NCI-H1694 treated with DMSO at 0.1 percent for 48 hours (cell line): Measurements from ENCODE around the gene VWC2L.
A peak's percentile ranks its signal among the peaks of the same experiment; 100 is the strongest.

Source experiments
- DNase-seq: peaks from one replicate; lab custom pipeline; 2025; lab: John Stamatoyannopoulos, UW

VWC2L gene

DNA sequence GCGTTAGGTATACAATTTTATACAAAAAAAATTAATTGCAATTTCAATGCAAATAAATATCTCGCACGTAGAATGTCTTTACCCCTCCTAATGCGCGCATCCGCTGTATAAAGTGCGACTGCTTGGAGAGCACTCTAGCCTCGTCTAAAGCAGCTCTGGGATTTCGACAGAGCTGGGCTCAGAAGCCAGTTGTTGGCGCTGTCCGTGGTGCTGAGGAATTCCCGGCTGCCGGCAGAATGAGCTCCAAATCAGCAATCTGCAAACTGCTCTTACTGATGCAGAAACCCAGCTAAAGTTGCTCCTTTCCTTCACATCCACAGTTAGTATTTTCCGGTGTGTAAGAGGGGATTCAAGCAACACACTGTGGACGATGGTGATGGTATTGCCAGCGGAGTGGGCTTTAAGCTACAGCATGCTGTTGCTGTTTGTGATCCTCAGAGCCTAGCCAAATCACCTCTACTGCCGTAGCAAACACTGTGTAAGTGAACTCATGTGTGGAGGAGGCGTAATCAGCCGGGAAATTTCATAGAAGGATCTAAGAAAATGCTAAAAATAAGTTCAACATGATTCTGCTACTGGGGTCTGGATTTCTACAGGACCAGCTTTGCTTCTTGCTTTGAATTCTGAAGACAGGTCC is at the start of gene VWC2L:
VWC2L (plus strand) TSS at position 137 of the 637 bp plus-strand sequence. CDS start 3,140 bp downstream, outside the sequence.
- DNase-seq, result peak; percentile 79

DNA sequence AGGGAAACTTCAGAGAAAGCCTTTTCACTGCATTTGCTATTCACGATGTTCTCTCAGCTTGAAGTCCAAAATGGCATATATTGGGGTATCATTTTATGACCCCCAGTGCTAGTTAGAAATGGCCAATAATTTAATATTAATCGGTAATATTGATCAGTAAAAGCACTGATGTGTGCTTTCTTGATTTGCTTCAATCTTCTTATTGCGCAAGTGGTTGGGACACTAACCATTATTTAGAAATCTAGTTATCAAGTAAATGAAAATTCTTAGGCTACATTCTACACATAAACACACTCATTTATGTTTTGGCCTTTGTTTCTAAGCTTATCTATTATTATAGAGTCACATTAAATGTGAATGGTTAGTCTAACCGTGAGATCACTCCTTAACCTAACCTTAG is 49.7 kb upstream of the VWC2L start:
- DNase-seq, result no peak

DNA sequence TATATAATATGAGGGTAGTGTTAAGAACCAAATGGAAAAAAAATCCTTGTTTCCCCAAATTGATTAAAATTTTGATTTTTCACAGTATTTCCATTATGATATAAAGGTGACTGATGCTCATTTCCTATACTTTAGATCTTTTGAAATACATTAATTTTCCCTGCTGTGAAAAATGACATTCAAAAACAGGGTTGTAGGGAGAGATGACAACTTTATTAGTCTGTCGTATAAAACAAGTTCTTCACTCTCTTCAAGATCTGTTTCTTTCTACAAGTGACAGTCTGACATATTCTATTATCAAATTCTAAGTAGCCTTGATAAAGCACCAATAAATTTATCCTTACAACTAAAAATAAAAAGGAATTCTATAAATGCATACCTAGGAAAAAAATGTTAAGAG is 45.3 kb upstream of the VWC2L start:
- DNase-seq, result no peak

DNA sequence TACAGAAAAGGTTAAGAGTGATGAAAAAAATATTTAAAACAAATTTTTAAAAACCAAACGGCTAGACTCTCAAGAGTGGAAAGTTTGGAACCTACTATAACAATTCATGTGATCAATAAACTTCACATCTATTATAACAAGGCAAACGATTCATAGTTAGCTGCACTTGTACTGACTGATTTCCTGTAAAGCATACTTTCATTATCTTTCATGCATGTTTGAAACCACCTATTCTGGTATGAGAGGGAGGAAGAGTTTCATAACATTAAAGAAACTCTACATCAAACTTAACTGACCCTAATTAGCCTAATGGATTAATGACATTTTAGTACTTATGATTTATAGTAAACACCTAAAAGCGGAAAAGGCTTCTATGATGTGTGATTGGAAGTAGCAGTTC is 43.7 kb upstream of the VWC2L start:
- no peak for DNase-seq

DNA sequence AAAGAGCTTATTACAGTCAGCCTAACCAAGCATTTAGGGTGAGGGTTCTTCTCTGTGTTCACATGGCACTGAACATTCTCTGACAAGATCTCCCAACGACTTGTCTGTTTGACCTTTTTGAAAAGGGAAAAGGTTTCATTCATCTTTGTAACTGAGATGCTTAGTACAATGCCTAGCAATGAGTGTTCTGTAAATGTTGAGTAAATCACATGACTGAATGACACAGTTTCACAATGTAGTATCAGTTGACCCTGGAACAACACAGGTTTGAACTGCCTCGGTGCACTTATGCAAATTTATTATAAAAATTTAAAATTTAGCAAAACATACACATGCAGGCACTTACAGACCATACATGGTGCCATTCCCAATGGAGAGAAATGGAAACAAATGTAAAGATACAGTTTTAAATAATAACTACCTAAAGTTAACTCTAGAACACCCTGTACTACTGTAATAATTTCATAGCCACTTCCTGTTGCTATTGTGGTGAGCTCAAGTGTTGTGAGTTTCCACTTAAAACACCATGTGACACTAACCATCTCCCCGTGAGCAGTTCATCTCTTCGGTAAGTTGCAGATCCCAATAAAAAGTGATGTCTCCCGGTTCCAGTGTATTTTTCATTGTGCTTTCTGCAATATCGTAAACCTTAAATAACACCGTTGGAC is 34.1 kb upstream of the VWC2L start:
- DNase-seq, result no peak

DNA sequence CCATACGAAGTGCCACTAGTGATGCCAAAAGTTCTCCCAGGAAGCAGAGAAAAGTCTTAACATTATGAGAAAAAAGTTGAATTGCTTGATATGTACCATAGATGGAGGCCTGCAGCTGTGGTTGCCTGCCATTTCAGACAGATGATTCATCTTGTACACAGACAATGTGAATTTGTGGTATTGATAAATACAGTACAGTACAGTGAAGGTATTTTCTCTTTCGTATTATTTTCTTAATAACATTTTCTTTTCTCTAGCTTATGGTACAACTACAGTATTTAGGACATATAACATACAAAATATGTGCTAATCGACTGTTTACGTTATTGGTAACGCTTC is 33.6 kb upstream of the VWC2L start:
- no peak for DNase-seq

DNA sequence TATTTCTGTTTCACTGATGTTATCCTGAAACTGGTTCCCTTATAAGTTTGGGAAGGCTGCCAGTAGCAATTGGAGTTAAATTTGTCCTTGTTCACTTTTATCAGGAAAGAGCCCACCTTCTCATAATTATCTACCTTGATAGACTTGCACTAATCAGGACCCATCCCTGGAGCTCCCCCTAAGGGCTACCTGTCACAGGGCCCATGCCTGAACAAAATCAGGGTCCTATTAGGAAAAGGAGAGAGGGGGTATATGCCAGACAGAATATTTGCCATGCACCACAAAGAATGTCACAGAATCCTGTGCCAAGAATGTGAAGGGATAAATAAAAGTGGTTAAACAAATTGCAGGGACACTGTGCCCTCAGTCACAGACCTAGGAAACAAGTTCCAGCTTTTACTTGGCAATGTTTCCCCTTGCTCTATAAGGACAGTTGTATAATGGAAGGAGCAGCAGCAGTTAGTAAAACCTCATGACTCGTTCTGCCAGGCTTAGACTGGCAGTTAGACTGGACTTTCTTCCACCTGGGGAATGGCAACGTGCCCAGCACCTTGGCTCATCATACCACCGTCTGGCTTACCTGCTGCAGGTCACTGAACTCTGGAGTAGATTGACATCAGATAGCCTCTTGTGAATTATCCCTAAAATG is 32.3 kb upstream of the VWC2L start:
- no peak for DNase-seq

DNA sequence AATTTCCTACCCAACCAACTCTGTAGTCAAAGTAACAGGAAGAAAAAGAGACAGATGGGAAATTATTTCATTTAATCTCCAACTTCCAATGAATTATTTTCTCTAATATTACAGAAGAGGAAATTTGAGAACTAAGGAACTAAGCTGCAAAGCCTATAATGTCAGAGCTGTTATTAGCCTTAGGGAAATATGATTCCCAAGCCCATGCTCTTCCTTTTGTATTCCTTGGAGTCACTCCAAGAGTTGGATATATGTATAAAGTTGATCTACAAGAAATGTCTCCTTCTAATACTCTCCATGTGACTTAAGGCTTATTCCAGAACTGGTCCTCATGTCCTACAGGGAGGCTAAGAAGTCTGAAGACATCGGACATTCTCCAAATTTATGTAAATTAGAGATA is 31.6 kb upstream of the VWC2L start:
- DNase-seq, result no peak

DNA sequence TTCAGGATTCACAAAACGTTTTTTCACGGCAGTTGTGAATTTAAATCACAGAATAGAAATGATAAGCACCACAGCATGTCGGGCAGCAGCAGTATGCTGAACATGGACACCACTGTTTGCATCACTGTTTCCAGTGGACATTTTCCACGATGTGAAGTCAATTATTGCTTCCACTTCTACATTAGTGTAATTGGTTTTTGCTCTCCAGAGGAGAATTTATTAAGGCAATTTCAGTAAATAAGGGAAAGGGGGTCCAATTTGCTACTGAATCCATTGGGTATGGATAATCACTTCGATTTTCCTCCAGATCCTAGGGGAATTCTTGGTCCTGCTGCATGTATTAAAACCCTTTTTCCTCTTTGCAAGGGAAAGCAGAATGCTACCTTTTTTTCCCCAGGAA is 30.2 kb upstream of the VWC2L start:
- no peak for DNase-seq

DNA sequence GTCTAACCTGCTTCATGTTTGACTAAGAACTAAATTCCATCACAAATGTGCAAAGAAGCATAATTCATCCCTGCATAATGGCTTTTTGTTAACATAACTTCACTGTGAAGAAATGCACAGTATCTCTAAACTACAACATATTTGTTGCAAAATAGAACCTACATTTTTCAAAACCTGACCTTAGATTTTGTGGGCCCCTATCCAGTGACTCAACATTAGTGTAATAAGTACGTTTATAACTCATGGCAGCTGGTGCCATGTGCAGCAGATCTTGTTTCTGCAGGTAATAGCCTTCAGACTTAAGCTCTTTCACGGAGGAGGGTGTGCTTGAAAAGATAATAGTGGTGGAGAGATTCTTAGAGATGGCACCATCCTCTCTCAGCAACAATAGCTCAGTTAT is 28.6 kb upstream of the VWC2L start:
- DNase-seq, result no peak

DNA sequence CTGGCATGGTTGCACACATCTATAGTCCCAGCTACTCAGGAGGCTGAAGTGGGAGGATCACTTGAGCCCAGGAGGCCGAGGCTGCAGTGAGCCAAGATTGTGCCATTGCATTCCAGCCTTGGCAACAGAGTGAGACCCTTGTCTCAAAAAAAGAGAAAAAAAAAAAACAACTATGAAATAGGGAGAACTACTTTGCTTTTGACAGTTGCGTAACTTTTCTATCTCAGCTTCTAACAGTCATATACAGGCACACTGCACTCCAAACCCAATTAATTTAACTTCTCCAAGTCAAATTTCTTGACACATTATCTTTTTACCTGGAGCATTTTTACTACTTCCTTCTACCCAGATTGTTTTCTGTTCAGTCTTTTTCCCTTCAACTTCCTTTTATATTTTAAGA is 24.1 kb upstream of the VWC2L start:
- DNase-seq, result no peak

DNA sequence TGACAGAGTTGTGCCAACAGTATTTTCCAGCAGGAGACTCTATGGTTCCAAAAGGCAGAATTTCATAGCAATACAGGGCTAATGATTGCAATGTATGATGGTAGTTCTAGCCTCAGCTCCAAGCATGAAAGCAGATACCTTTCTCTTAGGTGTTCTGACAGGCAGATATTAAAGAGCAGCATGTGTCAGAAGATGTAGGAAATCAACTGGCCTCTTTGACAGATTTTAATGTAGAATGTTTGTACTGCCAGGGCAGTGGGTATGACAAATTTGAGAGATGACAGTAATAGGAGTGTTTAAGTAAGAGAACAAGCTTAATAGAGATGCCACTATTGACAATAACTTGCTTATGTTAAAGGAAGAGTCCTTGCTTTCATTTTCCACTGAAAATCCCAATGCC is 21.5 kb upstream of the VWC2L start:
- no peak for DNase-seq

DNA sequence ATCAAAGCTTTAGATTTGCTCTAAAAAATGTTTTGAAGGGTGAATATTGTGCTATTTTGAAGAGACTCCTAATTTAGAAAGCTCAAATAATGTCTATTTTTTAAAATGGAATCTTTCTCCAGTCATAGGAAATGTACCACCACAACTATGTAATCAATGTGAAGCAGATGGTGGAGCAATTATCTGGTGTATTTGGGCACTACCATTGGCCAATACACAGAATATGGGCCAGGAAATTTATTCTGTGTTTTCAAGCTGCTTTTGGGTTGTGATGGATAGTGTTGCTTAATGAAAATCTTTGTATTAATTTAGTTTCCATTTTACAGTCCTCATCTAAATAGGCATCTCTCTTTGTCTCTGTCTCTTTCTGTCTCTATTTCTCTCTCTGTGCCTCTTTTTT is 17.1 kb upstream of the VWC2L start:
- DNase-seq, result no peak

DNA sequence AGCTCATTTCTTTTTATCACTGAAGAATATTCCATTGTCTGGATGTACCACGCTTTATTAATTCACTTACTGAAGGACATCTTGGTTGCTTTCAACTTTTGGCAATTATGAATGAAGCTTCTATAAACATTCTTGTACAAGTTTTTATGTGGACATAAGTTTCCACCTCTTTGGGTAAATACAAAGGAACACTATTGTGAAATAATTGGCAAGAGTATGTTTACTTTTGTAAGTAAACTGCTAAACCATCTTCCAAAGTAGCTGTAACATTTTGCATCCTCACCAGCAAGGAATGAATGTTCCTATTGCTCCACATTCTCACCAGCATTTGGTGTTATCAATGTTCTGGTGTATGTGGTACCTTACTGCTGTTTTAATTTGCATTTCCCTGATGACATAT is 15.8 kb upstream of the VWC2L start:
- no peak for DNase-seq

DNA sequence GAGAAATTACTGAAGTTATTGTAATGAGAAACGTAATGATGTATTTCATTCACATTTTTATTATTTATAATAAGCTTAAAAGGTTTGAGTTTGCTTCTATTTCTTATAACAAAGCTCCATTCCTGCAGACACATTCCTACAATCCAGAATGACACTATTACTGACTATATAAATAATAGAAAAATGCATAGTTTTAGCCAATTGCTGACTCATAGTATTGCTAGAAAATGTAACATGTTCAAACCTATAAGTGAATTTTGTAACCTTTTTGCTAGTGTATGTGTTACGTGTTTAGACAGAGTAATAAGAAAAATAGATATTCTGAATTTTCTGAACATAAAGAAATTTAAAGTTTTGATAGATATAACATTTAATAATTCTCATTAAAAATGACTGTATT is 9.3 kb upstream of the VWC2L start:
- no peak for DNase-seq

DNA sequence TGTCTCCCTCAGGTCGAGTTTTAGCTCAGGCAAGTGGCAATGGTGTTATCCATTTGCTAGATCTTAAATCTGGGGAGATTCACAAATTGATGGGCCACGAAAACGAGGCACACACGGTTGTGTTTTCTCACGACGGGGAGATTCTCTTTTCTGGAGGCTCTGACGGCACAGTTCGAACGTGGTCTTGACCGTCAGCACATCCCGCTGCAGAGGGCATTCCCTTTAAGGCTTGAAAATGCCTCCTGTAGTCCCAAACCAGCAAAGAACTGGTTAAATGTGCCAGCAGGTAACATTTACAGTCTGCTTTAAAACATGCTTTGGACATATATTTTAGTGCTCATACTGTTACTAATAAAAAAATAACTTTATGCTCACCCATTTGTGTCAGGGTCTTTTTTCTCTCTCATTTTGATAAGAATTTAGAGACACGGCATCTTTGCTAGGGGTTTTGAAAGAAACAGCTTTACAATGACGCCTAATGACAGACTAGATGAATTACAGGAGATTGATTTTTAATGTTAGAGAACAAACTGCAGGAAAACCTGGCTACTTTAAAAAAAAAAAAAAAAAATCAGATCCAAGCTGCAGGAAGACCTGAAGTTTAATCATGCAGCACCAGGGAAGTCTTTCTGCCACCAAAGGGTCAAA is 602 bp upstream of the VWC2L start:
- DNase-seq, result peak; percentile 85

DNA sequence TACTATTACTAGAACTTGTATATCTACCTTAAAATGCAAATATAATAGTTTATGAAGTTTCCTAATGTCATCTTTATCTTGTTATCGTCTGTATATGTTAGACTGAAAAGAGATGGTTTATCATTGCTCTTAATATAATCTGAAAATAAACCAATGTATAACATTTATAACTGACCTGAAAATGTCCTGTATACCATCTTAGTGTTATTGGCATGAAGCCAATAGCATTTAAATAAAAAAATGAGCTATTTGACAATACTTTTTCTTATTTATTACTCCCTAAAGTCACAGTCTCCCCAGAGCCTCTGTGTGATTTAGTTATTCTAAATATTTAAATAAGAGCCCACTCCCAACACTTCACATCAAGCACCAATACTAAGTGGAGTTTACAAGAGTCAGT is 1.8 kb downstream of the VWC2L start:
- DNase-seq, result no peak

DNA sequence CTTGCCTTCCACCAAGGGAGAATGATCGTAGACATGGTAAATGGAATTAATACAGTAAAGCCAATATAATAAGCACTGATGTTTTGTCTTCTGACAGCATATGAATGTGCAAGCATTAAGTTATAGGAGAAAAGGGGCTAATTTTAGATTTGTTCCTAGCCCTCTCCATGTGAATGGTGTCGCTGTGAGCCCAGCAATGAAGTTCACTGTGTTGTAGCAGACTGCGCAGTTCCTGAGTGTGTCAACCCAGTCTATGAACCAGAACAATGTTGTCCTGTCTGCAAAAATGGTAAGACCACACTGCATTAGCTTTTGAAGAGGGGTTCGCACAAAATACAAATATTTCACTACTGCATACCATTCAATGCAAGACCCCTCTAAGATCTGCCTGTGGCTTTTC is 25.6 kb downstream of the VWC2L start:
- DNase-seq, result no peak

DNA sequence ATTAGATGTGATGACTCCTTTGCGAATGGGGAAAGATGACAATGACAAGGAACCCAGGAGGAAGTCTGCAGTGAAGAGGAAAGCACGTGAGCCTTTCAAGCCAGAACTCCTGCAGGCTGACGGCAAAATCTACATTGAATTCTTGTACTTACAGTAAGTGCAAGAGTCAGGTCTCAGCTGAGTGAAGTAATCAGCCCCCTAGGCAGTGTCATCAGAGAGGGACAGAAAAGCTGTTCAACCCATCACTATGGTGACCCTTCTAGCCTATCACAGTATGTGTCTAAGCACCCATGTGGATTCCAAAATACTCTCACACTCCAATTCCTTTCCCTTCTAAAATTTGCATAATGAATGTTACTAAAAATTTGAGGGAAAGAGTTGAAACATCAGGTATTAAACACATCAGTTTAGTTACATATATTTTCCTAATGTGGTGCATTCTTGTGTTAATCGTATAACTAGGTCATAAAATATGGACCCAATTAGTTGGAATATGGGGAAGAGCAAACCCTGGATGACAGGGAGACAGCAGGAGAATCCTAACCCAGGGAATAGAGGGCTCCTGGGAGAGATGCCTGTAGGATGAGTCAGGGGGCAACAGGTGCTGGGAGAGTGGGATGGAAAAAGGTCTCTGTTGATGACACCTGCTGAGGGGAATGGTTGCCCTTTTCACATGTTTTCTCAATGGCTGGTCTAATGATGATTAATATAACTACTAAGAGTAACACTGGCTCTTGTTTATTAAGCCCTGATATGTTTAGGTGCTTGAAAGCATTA is 39.5 kb downstream of the VWC2L start:
- no peak for DNase-seq

DNA sequence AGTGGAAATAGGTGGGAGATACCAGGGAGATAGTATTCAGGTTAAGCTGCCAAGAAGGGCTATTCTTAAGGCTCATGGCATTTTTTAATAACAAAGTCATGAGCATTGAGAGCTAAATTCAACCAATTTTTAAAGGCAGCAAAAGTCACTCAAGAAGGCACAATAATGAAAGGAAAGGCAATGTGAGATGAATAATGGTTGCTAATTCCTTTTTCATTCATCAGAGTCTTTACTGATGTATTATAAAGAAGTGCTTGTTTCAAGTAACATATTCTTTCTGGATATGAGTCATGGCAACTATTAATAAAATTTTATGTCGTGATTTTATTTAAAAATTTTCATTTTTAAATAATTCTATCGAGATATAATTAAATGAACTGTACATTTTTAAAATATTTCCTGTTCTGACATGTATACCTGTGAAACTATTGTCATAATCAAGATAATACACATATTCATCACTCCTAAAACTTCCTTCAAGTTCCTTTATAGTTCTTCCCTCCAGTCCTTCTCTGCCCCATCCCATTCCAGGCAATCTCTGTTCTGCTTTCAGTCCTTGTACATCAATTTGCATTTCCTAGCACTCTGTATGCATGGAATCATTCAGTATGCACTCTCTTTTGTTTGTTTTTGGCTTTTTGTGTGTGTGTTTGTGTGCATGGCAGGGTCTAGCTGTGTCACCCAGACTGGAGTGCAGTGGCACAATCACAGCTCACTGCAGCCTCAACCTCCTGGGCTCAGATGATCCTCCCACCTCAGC is 40.8 kb downstream of the VWC2L start:
- DNase-seq, result no peak

DNA sequence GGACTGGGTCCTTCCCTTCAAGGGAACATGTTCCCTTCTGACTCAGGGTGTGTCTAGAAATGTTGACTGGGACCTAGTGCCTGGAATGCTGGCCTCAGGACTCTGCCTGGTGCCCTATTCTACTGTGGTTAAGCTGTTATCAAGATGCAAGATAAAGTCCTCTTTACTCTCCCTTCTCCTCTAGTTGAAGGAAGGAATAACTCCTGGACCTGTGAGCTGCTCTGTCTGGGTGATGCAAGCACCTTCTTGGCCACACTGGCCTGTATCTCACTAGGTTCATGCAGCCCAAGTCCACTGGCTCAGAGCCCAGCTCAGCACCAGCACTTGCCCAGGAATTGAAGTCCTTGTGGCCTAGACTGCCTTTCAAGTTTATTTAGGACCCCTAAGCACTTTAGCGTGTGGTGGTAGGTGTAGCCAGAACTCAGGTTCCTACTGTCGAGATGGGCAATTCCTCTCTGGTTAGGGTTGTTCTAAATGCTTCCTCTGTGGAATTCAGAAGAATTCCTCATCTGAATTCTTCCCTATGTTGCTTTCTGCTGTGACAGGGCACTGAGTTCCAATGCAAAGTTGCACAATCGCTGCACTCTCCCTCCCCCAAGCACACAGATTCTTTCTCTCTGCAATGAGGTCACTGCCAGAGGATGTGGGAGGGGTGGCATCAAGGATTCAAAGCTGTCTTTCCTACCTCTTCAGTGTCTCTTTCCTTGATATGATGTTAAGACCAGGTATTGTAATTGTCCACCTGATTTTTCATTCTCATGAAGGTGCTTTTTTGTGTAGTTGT is 54.7 kb downstream of the VWC2L start:
- DNase-seq, result no peak
